ENCODE measurements around the gene USP20.

Gene USP20

GRCh38 chr9:129853614-129854013 is 18.4 kb downstream of the USP20 start:
- ChIA-PET POLR2A (interaction anchor here (0.9 kb wide), 1 partner anchor 19 kb away, joined by 3 read pairs; the partner anchor contains the start of genes C9orf78 and USP20), CTCF (interaction anchor here (1.0 kb wide), 1 partner anchor 14 kb away, joined by 3 read pairs; no protein-coding TSS in a partner anchor)
- no peak for TF ChIP-seq ZNF433 (tag by site-specific recombination; IDR thresholded peaks at IDR 0.05; ENCODE audit: low read depth)
- TF ChIP-seq PRDM10 (tag by site-specific recombination; IDR thresholded peaks at IDR 0.05): no peak
- TF ChIP-seq GFI1B (tag by site-specific recombination; IDR thresholded peaks at IDR 0.05): no peak
- TF ChIP-seq GLIS2 (tag by site-specific recombination; IDR thresholded peaks at IDR 0.05): no peak
- TF ChIP-seq ZSCAN16 (tag by site-specific recombination; IDR thresholded peaks at IDR 0.05): no peak
- TF ChIP-seq ZNF654 (tag by site-specific recombination; IDR thresholded peaks at IDR 0.05; ENCODE audit: low read depth): no peak
- TF ChIP-seq ZIC2 (tag by site-specific recombination; IDR thresholded peaks at IDR 0.05): no peak
- no peak for TF ChIP-seq ZNF473 (tag by site-specific recombination; IDR thresholded peaks at IDR 0.05)
- TF ChIP-seq ZNF18 (tag by site-specific recombination; IDR thresholded peaks at IDR 0.05): no peak
- TF ChIP-seq MZF1 (tag by site-specific recombination; IDR thresholded peaks at IDR 0.05; ENCODE audit: borderline replicate concordance): no peak
- no peak for TF ChIP-seq ZNF114 (tag by site-specific recombination; IDR thresholded peaks at IDR 0.05)
- TF ChIP-seq SP3 (tag by site-specific recombination; IDR thresholded peaks at IDR 0.05): no peak
- no peak for TF ChIP-seq ZNF175 (tag by site-specific recombination; IDR thresholded peaks at IDR 0.05)
- TF ChIP-seq ZNF692 (tag by site-specific recombination; IDR thresholded peaks at IDR 0.05): no peak
- TF ChIP-seq ZNF621 (tag by site-specific recombination; IDR thresholded peaks at IDR 0.05): no peak
- no peak for TF ChIP-seq PRDM4 (tag by site-specific recombination; IDR thresholded peaks at IDR 0.05)
- no peak overlapping the region for H3K4me3 ChIP-seq (ENCODE audit: low read depth, low read length)
- H3K27ac ChIP-seq (ENCODE audit: extremely low read depth, low read depth, low read length): no peak overlapping the region
- no peaks in the 10 kb centered on the region for H3K4me1 ChIP-seq (ENCODE audit: control insufficient read depth, insufficient read depth, low read length)
- H3K36me3 ChIP-seq (ENCODE audit: control insufficient read depth in 2 of 2, insufficient read depth in 1 of 2, low read length in 2 of 2): peaks cover 0 to 58% of the 10 kb centered on the region in 2 experiments; a peak in 2 of 3 replicates
- no peaks in the 10 kb centered on the region for H3K9me3 ChIP-seq (ENCODE audit: control insufficient read depth, insufficient read depth, low read depth, low read length)

- Histone ChIP-seq H3K9me3 (ENCODE audit: control insufficient read depth, insufficient read depth, low read depth, low read length) (no peaks in the 10 kb centered on the region), H3K4me1 (ENCODE audit: control insufficient read depth, insufficient read depth, low read length) (no peaks in the 10 kb centered on the region), H3K27ac (ENCODE audit: extremely low read depth, low read depth, low read length) (no peak overlapping the region), H3K4me3 (ENCODE audit: low read depth, low read length) (no peak overlapping the region), H3K36me3 (ENCODE audit: control insufficient read depth in 2 of 2, insufficient read depth in 1 of 2, low read length in 2 of 2) (peaks cover 0 to 61% of the 10 kb centered on the region in 2 experiments; a peak in 2 of 3 replicates)
- CTCF ChIA-PET: no interaction called here
- POLR2A ChIA-PET: no interaction called here
- TF ChIP-seq PRDM6 (tag by site-specific recombination; IDR thresholded peaks at IDR 0.05): no peak
- no peak for TF ChIP-seq ZNF704 (tag by site-specific recombination; IDR thresholded peaks at IDR 0.05)
- no peak for TF ChIP-seq ZNF26 (tag by site-specific recombination; IDR thresholded peaks at IDR 0.05)
- no peak for TF ChIP-seq ZNF10 (tag by site-specific recombination; IDR thresholded peaks at IDR 0.05)
- TF ChIP-seq TRIM28 (IDR thresholded peaks at IDR 0.05; ENCODE audit: borderline replicate concordance, low read length): no peak
- no peak for TF ChIP-seq ZNF239 (tag by site-specific recombination; IDR thresholded peaks at IDR 0.05)
These were observed 19.4 kb downstream of the USP20 start for GRCh38 chr9:129854588-129855110.

Measured in HEK293 (cell line).